Right lobe of liver (tissue), 6 donors: Measurements from ENCODE around the gene FGD2. TPM values are rescaled to one million over a fixed set of nuclear protein-coding genes. Genes with fewer than 3 reads are reported as not detected.

Experiments used
- ATAC-seq, 4 donors: fragments of 200-7000 bp; cut with Tn5 transposase; one replicate each; pipeline ENCODE4 v1.9.1; 2020; ENCODE audit warnings: mild to moderate bottlenecking in 4 of 4, moderate library complexity in 4 of 4
- DNase-seq, 3 donors: peaks; one replicate each; pipeline ENCODE4 v3.0.0-alpha.2; 2020
- H3K27ac ChIP-seq, 3 donors: fragments of 200-600 bp; one replicate each; pipeline ENCODE4 v1.8.0; 2022
- H3K27me3 ChIP-seq, 2 donors: fragments of 200-600 bp; one replicate each; pipeline ENCODE4 v1.8.0; 2022
- H3K36me3 ChIP-seq, 4 donors: fragments of 200-600 bp; sonication (generic) in 1 of 4; one replicate each; pipeline versions ENCODE4 v1.5.1 to v1.8.0; 2017 to 2022; ENCODE audit warnings: control low read depth in 1 of 4
- H3K4me1 ChIP-seq, 4 donors: fragments of 200-600 bp; sonication (generic) in 1 of 4; one replicate each; pipeline versions ENCODE4 v1.5.1 to v1.8.0; 2017 to 2022; ENCODE audit warnings: control low read depth in 1 of 4
- H3K4me3 ChIP-seq, 3 donors: fragments of 200-600 bp; one replicate each; pipeline ENCODE4 v1.8.0; 2022
- H3K9me3 ChIP-seq, 4 donors: fragments of 200-600 bp; sonication (generic) in 1 of 4; one replicate each; pipeline versions ENCODE4 v1.5.1 to v1.8.0; 2017 to 2022; ENCODE audit warnings: control low read depth in 1 of 4
- POLR2A ChIP-seq: fragments of 450-650 bp; IDR thresholded peaks from one replicate; pipeline ENCODE4 v1.6.1; 2017; ENCODE audit warnings: antibody characterized with exemption, mild to moderate bottlenecking
- WGBS: methylation state at CpG from one replicate; pipeline ENCODE4 v1.1.6; 2018; ENCODE audit warnings: low coverage, low lambda C conversion rate; ENCODE audit not compliant: insufficient coverage; ENCODE audit errors: missing lambda C conversion rate; 5-methylcytosine and 5-hydroxymethylcytosine counted together
- intact Hi-C, 2 donors: fragments of 100-400 bp; cut with DNase I; formaldehyde crosslinking; loops; one replicate each; pipeline versions ENCODE4 v1.11.2 to v1.14.1; 2022
- total RNA-seq, 6 experiments: library from RNA; depleted of rRNA in 2 of 6; stranded (reverse); fragments of >200 nt in 2 of 6; fragmentation: NEBNext Ultra II Directional in 3 of 6; extraction: Animal tissue kit (Norgen Biotek cat#: 25700) in 3 of 6; gene quantifications; one replicate each; pipeline versions ENCODE4 v1.1.0 to v1.2.4, GENCODE V29; 2016 to 2023
- TF ChIP-seq, protein P1 (sequence below), 4 donors: fragments of 200-600 bp in 3 of 4; fragments of 450-650 bp in 1 of 4; IDR thresholded peaks; one replicate each; pipeline versions ENCODE4 v1.5.1 to v1.8.0; 2016 to 2022; ENCODE audit warnings: antibody characterized with exemption in 4 of 4, mild to moderate bottlenecking in 2 of 4
- donor health status: DM: no; HTN: yes; CAD: no.
- donor health status: DM: no; HTN: no; CAD: no.
- donor health status: DM: no; HTN: no; CAD: no.
- donor health status: DM: no; HTN: yes; CAD: no.
- donor health status: DM: no; HTN: yes; CAD: no.

FGD2 gene
- total RNA-seq, 6 experiments from 2014 or later = 6.6 to 15.6 (median 9.6) TPM

GRCh38 chr6:37004044-37004980 lies 1.1 kb upstream of the FGD2 start:
- H3K36me3 ChIP-seq = no peaks in the 10 kb centered on the region
- no peak overlapping the region for H3K27ac ChIP-seq
- intact Hi-C loops = no loop called here
- H3K9me3 ChIP-seq = no peaks in the 10 kb centered on the region
- no peak overlapping the region for H3K4me3 ChIP-seq
- 85% methylated on average over 5 of the region's 11 CpGs for WGBS
- H3K27me3 ChIP-seq = no peaks in the 10 kb centered on the region
- no peak for TF ChIP-seq POLR2A
- TF ChIP-seq, protein P1, sequence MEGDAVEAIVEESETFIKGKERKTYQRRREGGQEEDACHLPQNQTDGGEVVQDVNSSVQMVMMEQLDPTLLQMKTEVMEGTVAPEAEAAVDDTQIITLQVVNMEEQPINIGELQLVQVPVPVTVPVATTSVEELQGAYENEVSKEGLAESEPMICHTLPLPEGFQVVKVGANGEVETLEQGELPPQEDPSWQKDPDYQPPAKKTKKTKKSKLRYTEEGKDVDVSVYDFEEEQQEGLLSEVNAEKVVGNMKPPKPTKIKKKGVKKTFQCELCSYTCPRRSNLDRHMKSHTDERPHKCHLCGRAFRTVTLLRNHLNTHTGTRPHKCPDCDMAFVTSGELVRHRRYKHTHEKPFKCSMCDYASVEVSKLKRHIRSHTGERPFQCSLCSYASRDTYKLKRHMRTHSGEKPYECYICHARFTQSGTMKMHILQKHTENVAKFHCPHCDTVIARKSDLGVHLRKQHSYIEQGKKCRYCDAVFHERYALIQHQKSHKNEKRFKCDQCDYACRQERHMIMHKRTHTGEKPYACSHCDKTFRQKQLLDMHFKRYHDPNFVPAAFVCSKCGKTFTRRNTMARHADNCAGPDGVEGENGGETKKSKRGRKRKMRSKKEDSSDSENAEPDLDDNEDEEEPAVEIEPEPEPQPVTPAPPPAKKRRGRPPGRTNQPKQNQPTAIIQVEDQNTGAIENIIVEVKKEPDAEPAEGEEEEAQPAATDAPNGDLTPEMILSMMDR (IDR thresholded peaks at IDR 0.05) = no peak
- no peaks in the 10 kb centered on the region for H3K4me1 ChIP-seq
- ATAC-seq = no peak
- no peak for DNase-seq

GRCh38 chr6:37005827-37006567 lies 542 bp downstream of the FGD2 start:
- peak overlapping the region; percentile 9 to 39 (median 30) for H3K4me3 ChIP-seq
- 64% methylated on average over 7 of the region's 13 CpGs for WGBS
- H3K27ac ChIP-seq = no peak overlapping the region
- no peaks in the 10 kb centered on the region for H3K4me1 ChIP-seq
- intact Hi-C loops = no loop called here
- DNase-seq = no peak
- no peak for TF ChIP-seq POLR2A
- TF ChIP-seq, protein P1 (IDR thresholded peaks at IDR 0.05) = no peak
- no peaks in the 10 kb centered on the region for H3K36me3 ChIP-seq
- ATAC-seq = no peak
- no peaks in the 10 kb centered on the region for H3K27me3 ChIP-seq
- H3K9me3 ChIP-seq = no peaks in the 10 kb centered on the region

- Histone ChIP-seq H3K4me1 (no peaks in the 10 kb centered on the region), H3K9me3 (no peaks in the 10 kb centered on the region), H3K36me3 (no peaks in the 10 kb centered on the region), H3K4me3 (peak overlapping the region; percentile 9 to 39 (median 30)), H3K27me3 (no peaks in the 10 kb centered on the region), H3K27ac (no peak overlapping the region)
- DNase-seq (no peak), ATAC-seq (peak in 1 of 4 donors; percentile 25)
- intact Hi-C loops = no loop called here
- WGBS = 80% methylated on average over 2 of the region's 5 CpGs
- TF ChIP-seq POLR2A = no peak
Measured at GRCh38 chr6:37006793-37007339, 1.4 kb downstream of the FGD2 start.

DNA sequence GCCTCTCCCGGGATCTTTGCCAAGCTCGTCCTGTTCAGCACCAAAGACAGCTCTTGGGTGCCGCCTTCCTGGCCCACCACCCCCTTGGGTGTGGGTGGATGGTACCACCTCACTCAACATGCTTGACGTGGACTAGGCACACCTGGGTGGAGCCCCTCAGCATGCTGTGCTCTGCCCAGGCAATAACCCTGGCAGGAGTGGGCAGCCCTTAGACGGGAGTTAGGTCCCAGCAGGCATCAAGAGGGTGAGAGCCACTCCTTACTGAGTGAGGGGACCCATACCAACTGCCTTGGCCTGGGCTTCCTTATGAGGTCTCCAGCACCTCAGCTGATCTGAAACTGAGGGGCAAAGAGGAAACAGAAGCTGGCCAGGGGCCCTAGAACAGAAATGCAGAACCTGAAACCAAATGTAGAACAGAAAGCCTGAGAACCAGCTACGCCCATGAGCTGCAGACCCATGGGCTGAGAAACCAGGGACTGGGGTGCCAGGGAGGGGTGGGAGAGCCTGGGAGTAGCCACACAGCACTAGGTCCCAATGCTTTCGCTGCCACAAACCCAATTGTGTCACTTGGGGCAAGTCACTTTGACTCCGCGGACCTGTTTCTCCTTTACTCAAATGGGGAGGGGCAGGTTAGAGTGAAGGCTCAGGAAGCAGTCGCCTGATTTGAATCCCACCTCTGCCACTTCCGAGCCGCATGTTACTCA lies 2.0 kb downstream of the FGD2 start:
- Histone ChIP-seq H3K27ac (no peak overlapping the region), H3K27me3 (no peaks in the 10 kb centered on the region), H3K9me3 (no peaks in the 10 kb centered on the region), H3K4me1 (no peaks in the 10 kb centered on the region), H3K36me3 (no peaks in the 10 kb centered on the region), H3K4me3 (peak overlapping the region in 2 of 3 donors; percentile 9 to 39)
- DNase-seq (no peak), ATAC-seq (peak; percentile 49 to 66 (median 59))
- intact Hi-C loops = no loop called here
- peak; percentile 29 for TF ChIP-seq POLR2A
- TF ChIP-seq, protein P1 (IDR thresholded peaks at IDR 0.05) = no peak
- 39% methylated on average over 3 of the region's 12 CpGs for WGBS
